OCI-LY7 (cell line): ENCODE results near the gene HEPN1. TPM values are rescaled to one million over a fixed set of nuclear protein-coding genes. Genes with fewer than 3 reads are reported as not detected.

Experiments
- BruUV-seq: library from RNA; stranded (reverse); fragments of 400-500 nt; replicated peaks from 2 replicates; lab custom pipeline; 2021; lab: Mats Ljungman, UMichigan
- CTCF ChIA-PET: fragments of 300-600 bp; sonication (Branson Sonifier 250); formaldehyde crosslinking; loops from one replicate; lab custom pipeline; 2022; ENCODE audit warnings: antibody characterized with exemption; ENCODE audit not compliant: unreplicated experiment; lab: Charles Lee
- POLR2A ChIA-PET: fragments of 300-600 bp; sonication (Branson Sonifier 250); formaldehyde crosslinking; loops from one replicate; lab custom pipeline; 2022; ENCODE audit warnings: antibody characterized with exemption; lab: Charles Lee
- DNase-seq: peaks from one replicate; pipeline ENCODE4 v3.0.0-alpha.2; 2015; ENCODE audit warnings: low spot score
- H2AFZ ChIP-seq: fragments of 200-600 bp; sonication (generic), shearing (Covaris generic); 2 replicates; pipeline ENCODE4 v1.6.1; 2014; ENCODE audit warnings: mild to moderate bottlenecking, antibody characterized with exemption, low read length, moderate library complexity
- H3K27ac ChIP-seq: fragments of 200-600 bp; sonication (generic); 2 replicates; pipeline ENCODE4 v1.5.1; 2014; ENCODE audit warnings: mixed run types, low read depth, mild to moderate bottlenecking, moderate library complexity, low read length, inconsistent platforms; ENCODE audit not compliant: poor library complexity, severe bottlenecking
- H3K36me3 ChIP-seq: fragments of 200-600 bp; sonication (generic); 2 replicates; pipeline ENCODE4 v1.6.1; 2014; ENCODE audit warnings: mild to moderate bottlenecking, antibody characterized with exemption, low read length, moderate library complexity, mixed read lengths; ENCODE audit not compliant: insufficient read depth
- H3K4me1 ChIP-seq: fragments of 200-600 bp; sonication (generic); 2 replicates; pipeline ENCODE4 v1.5.1; 2014; ENCODE audit warnings: mild to moderate bottlenecking, low read length; ENCODE audit not compliant: insufficient read depth, poor library complexity, severe bottlenecking
- H3K4me2 ChIP-seq: fragments of 200-600 bp; sonication (generic); 2 replicates; pipeline ENCODE4 v1.6.1; 2014; ENCODE audit warnings: mild to moderate bottlenecking, low read length
- H3K4me3 ChIP-seq: fragments of 200-600 bp; sonication (generic); 2 replicates; pipeline ENCODE4 v1.5.1; 2014; ENCODE audit warnings: mild to moderate bottlenecking, low read depth, low read length; ENCODE audit not compliant: poor library complexity, severe bottlenecking
- H3K79me2 ChIP-seq: fragments of 200-600 bp; sonication (generic); 2 replicates; pipeline ENCODE4 v1.6.1; 2016; ENCODE audit warnings: low read depth, mild to moderate bottlenecking, low read length, moderate library complexity, mixed read lengths; ENCODE audit not compliant: insufficient read depth
- H3K9me2 ChIP-seq: fragments of 200-600 bp; sonication (generic); 2 replicates; pipeline ENCODE4 v1.6.1; 2016; ENCODE audit warnings: mild to moderate bottlenecking, low read length, mixed read lengths; ENCODE audit not compliant: insufficient read depth
- H3K9me3 ChIP-seq: fragments of 200-600 bp; sonication (generic); 2 replicates; pipeline ENCODE4 v1.6.1; 2014; ENCODE audit warnings: mild to moderate bottlenecking, mixed run types, low read length, mixed read lengths
- H4K20me1 ChIP-seq: fragments of 200-600 bp; sonication (generic); 2 replicates; pipeline ENCODE4 v1.6.1; 2014; ENCODE audit warnings: mild to moderate bottlenecking, antibody characterized with exemption, low read length, moderate library complexity, mixed read lengths; ENCODE audit not compliant: insufficient read depth
- CTCF ChIP-seq: fragments of 200-600 bp; sonication (generic); conservative IDR thresholded peaks from 2 replicates; pipeline ENCODE4 v1.5.1; 2014; ENCODE audit warnings: mild to moderate bottlenecking, antibody characterized with exemption, low read length, moderate library complexity, mixed read lengths
- EZH2phosphoT487 ChIP-seq: fragments of 200-600 bp; sonication (generic); IDR thresholded peaks from 2 replicates; pipeline ENCODE4 v1.6.1; 2018; ENCODE audit warnings: low read depth, borderline replicate concordance, mild to moderate bottlenecking, mixed run types, antibody characterized with exemption, low read length, moderate library complexity, mixed read lengths
- intact Hi-C: fragments of 100-400 bp; cut with micrococcal nuclease; formaldehyde crosslinking; loops from one replicate; pipeline ENCODE4 v1.10.0; 2022; ENCODE audit not compliant: unreplicated experiment
- total RNA-seq, 2 experiments: library from RNA; depleted of rRNA in 1 of 2; stranded (reverse); fragments of >200 nt in 1 of 2; shearing (Covaris generic) in 1 of 2; gene quantifications; 2 replicates each; pipeline ENCODE4 v1.2.3, GENCODE V29; 2014 to 2022

Gene HEPN1
- total RNA-seq, 2 experiments from 2014 or later, result not detected

DNA sequence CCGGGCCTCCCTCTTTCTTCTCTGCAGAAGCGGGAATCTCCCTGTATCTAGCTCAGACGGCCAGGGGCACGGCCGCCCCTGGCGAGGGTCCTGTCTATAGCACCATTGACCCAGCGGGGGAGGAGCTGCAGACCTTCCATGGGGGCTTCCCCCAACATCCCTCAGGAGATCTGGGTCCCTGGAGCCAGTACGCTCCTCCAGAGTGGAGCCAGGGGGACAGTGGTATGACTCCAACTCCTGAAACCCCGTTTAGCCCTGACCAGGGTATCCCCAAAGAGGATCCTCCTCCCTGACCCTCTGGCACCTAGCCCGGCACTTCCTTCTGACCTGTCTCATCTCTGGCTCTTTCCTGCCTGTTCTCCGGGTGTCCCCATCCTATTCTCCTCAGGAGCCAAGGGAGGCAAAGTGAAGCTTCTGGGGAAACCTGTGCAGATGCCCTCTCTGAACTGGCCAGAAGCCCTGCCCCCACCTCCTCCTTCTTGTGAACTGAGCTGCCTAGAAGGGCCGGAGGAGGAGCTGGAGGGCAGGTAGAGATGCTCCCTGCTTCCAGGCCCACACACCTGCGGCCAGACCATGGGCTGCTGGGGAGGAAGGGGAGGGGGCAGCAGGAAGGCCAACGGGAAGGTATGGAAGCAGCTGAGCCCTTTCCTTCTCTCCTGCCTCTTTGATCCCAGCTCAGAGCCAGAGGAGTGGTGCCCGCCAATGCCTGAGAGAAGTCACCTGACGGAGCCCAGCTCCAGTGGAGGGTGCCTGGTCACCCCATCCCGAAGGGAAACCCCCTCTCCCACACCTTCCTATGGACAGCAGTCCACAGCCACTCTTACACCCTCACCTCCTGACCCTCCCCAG lies 40.9 kb upstream of the HEPN1 start:
- Histone ChIP-seq H3K4me2 (no peak overlapping the region), H3K9me3 (no peaks in the 10 kb centered on the region), H3K79me2 (no peaks in the 10 kb centered on the region), H3K9me2 (no peaks in the 10 kb centered on the region), H4K20me1 (no peaks in the 10 kb centered on the region), H3K4me1 (no peaks in the 10 kb centered on the region), H3K36me3 (no peaks in the 10 kb centered on the region), H2AFZ (no peak overlapping the region), H3K4me3 (no peak overlapping the region), H3K27ac (no peak overlapping the region)
- intact Hi-C loops, result no loop called here
- no TSS peak for BruUV-seq
- TF ChIP-seq CTCF (no peak), EZH2phosphoT487 (no peak)
- ChIA-PET CTCF (no interaction called here), POLR2A (no interaction called here)
- no peak for DNase-seq

DNA sequence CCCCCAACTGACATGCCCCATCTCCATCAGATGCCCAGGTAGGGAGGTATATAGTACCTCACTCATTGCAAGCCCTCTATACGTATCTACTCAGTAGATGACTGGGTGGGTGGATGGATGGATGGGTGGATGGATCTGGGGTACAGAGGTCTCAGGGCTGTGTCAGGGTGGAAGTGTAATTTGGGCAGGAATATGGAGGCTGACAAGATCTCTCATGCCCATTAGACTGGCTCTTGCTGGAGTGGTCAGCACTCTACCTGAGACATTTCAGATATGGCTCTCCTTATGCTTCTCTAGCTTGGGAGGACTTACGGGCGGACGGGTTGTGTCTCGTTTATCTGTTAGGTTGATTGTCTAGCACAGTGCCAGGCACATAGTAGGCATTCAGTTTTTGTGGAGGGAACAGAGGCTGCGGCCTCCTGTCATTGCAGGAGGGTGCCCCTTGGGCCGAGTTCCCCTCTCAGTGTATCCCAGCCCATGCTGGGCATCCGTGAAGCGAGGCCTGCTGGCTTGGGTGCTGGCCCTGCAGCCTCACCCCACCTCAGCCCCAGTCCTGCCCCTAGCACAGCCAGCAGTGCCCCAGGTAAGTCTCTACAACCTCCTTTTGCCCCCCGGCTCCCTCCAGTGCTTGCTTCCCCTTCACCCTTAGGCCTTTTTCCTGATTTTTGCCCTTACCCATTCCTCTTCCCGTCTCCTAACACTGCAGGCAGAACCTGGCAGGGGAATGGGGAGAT lies 40.1 kb upstream of the HEPN1 start:
- POLR2A ChIA-PET, result interaction anchor here (0.6 kb wide), 1 partner anchor 18 kb away, joined by 4 read pairs; the partner anchor contains the start of gene ROBO4

More for the DNA sequence above, 40.1 kb upstream of the HEPN1 start:
- H3K9me2 ChIP-seq, result no peaks in the 10 kb centered on the region
- no peak overlapping the region for H3K4me3 ChIP-seq
- no peaks in the 10 kb centered on the region for H3K4me1 ChIP-seq
- CTCF ChIA-PET, result no interaction called here
- no peak for TF ChIP-seq CTCF
- no peak for TF ChIP-seq EZH2phosphoT487
- no peaks in the 10 kb centered on the region for H3K9me3 ChIP-seq
- no peak overlapping the region for H3K27ac ChIP-seq
- no peaks in the 10 kb centered on the region for H4K20me1 ChIP-seq
- no TSS peak for BruUV-seq
- no peak overlapping the region for H2AFZ ChIP-seq
- no peak for DNase-seq
- H3K4me2 ChIP-seq, result no peak overlapping the region
- no peaks in the 10 kb centered on the region for H3K36me3 ChIP-seq
- intact Hi-C loops, result no loop called here
- H3K79me2 ChIP-seq, result no peaks in the 10 kb centered on the region
